Central memory CD8-positive, alpha-beta T cell (primary cell): ENCODE data around the gene CBLN3.

Experiments used
- ATAC-seq: fragments of 150-1000 bp; cut with Tn5 transposase; replicated peaks from 2 replicates; pipeline ENCODE4 v1.10.0; 2022; ENCODE audit warnings: mild to moderate bottlenecking, moderate FRiP score, moderate number of reproducible peaks; ENCODE audit not compliant: poor library complexity, severe bottlenecking; ENCODE audit errors: extremely low read depth
- DNase-seq, 2 donors: peaks; one replicate each; pipeline ENCODE4 v3.0.0; 2021; ENCODE audit warnings: low spot score in 2 of 2
- H3K27ac Mint-ChIP-seq: one replicate; pipeline ENCODE4 v1.8.0; 2022; ENCODE audit warnings: low read depth, mild to moderate bottlenecking, moderate library complexity, mixed read lengths
- H3K27me3 Mint-ChIP-seq: one replicate; pipeline ENCODE4 v1.8.0; 2022; ENCODE audit warnings: mixed read lengths
- H3K36me3 Mint-ChIP-seq: one replicate; pipeline ENCODE4 v1.8.0; 2022; ENCODE audit warnings: mild to moderate bottlenecking, moderate library complexity, mixed read lengths; ENCODE audit not compliant: insufficient read depth
- H3K4me1 Mint-ChIP-seq: one replicate; pipeline ENCODE4 v1.8.0; 2022; ENCODE audit warnings: mixed read lengths
- H3K4me3 Mint-ChIP-seq: one replicate; pipeline ENCODE4 v1.8.0; 2022; ENCODE audit warnings: mild to moderate bottlenecking, moderate library complexity, mixed read lengths
- H3K9me3 Mint-ChIP-seq: one replicate; pipeline ENCODE4 v1.8.0; 2022; ENCODE audit warnings: mixed read lengths

CBLN3 gene

DNA sequence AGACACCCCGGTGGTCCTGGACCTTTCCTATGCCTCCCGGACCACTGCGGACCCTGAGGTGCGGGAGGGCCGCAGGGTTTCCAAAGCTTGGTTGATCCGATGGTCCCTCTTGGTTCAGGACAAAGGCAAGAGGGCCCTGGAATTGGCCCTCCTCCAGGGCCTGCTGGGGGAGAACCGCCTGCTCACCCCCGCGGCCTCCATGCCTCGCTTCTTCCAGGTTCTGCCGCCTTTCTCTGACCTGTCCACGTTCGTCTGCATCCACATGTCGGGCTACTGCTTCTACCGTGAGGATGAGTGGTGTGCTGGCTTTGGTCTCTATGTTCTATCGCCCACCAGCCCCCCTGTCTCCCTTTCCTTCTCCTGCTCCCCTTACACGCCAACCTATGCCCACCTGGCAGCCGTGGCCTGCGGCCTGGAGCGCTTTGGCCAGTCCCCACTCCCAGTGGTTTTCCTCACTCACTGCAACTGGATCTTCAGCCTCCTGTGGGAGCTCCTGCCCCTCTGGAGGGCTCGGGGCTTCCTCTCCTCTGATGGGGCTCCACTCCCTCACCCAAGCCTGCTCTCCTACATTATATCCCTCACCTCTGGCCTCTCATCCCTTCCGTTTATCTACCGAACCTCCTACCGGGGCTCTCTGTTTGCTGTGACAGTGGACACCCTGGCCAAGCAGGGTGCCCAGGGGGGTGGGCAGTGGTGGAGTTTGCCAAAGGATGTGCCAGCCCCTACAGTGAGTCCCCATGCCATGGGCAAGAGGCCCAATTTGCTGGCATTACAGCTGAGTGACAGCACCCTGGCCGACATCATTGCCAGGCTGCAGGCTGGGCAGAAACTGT, 13.8 kb downstream of the CBLN3 start:
- Mint-ChIP-seq H3K4me1 (no peaks in the 10 kb centered on the region), H3K27me3 (peaks cover 28% of the 10 kb centered on the region), H3K27ac (no peak overlapping the region), H3K9me3 (no peaks in the 10 kb centered on the region), H3K4me3 (no peak overlapping the region), H3K36me3 (peaks cover 5% of the 10 kb centered on the region)
- ATAC-seq = no peak
- DNase-seq = no peak

DNA sequence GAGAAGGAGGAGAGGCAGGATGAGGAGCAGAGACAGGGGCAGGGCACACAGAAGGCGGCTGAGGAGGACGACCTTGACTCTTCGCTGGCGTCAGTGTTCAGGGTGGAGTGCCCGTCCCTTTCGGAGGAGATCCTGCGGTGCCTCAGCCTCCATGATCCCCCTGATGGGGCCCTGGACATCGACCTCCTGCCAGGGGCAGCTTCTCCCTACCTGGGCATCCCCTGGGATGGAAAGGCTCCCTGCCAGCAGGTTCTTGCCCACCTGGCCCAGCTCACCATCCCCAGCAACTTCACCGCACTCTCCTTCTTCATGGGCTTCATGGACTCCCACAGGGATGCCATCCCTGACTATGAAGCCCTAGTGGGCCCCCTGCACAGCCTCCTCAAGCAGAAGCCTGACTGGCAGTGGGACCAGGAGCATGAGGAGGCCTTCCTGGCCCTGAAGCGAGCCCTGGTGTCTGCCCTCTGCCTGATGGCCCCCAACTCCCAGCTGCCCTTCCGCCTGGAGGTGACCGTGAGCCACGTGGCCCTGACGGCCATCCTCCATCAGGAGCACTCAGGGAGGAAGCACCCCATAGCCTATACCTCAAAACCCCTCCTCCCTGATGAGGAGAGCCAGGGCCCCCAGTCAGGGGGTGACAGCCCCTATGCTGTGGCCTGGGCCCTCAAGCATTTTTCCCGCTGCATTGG, 14.6 kb downstream of the CBLN3 start:
- DNase-seq (no peak), ATAC-seq (no peak)
- no peaks in the 10 kb centered on the region for H3K9me3 Mint-ChIP-seq
- peaks cover 4% of the 10 kb centered on the region for H3K36me3 Mint-ChIP-seq
- H3K27ac Mint-ChIP-seq = no peak overlapping the region
- H3K4me3 Mint-ChIP-seq = no peak overlapping the region
- peaks cover 28% of the 10 kb centered on the region for H3K27me3 Mint-ChIP-seq
- H3K4me1 Mint-ChIP-seq = no peaks in the 10 kb centered on the region

DNA sequence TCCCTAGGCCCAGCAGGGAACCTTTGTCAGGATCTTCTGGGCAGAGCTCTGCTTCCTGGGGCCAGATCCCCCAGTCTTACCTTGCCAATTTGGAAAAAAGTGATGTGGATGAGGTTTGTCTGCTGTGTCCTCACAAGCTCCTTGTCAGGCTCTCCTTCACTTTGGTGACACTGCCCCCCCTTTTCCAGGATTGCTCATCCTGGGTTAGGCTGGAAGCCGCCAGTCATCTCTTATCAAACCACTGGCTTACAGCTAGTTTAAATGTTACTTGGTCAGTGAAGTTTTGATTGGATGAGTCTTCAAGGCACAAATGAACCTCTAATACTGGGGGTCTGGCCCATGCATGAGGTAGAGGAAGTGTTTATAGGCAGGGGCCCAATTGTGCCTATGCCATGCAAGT, 15.4 kb downstream of the CBLN3 start:
- H3K4me3 Mint-ChIP-seq = no peak overlapping the region
- H3K27me3 Mint-ChIP-seq = peaks cover 21% of the 10 kb centered on the region
- H3K36me3 Mint-ChIP-seq = peaks cover 4% of the 10 kb centered on the region
- ATAC-seq (no peak), DNase-seq (no peak)
- no peaks in the 10 kb centered on the region for H3K4me1 Mint-ChIP-seq
- no peak overlapping the region for H3K27ac Mint-ChIP-seq
- no peaks in the 10 kb centered on the region for H3K9me3 Mint-ChIP-seq

DNA sequence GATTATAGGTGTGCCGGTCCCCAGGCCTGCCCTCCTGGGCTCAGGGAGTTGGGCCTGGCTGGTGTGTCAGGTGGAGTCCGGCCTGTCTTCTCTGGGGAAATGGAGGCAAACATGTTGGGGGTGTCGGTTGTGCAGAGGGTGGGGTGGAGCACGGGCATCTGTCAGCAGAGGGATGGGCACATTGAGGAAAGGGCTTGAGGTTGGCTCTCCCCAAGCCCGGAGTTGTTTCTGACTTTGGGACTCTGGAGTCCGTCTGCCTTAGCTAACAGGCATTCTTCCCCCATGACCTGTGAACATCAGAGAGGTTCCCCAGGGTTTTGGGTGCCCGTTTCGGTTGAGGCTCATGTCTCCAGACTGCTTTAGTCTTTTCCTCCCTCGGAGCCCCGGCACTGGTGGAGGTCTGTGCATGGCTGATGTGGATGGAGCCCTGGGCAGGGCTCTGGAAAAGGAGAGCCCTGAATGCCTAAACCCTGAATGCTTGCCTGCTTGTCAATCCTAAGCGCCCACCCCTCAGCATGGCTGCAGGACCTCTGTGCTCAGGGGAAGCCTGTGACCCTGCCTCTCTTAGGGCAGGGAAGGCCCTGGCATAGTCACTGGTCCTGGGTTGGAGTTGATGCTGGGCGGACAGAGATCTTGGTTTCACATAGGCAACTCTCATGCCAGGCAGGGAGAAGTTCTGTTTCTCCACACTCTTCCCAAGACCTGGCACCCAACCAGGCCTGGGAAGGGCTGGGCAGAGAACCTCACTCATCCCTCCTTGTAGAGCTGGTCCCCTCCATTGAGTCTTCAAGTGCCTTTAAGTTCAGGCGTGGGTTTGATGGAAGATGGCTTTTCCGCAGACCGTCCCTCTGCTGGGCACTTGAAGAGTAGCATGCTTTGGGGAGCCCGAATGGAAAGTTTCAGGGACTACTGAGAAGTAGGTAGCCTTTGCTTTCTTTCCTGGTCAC, 17.8 kb downstream of the CBLN3 start:
- DNase-seq (no peak), ATAC-seq (no peak)
- H3K27ac Mint-ChIP-seq = no peak overlapping the region
- H3K27me3 Mint-ChIP-seq = peaks cover 27% of the 10 kb centered on the region
- H3K9me3 Mint-ChIP-seq = no peaks in the 10 kb centered on the region
- H3K4me1 Mint-ChIP-seq = no peaks in the 10 kb centered on the region
- no peak overlapping the region for H3K4me3 Mint-ChIP-seq
- H3K36me3 Mint-ChIP-seq = peaks cover 4% of the 10 kb centered on the region

DNA sequence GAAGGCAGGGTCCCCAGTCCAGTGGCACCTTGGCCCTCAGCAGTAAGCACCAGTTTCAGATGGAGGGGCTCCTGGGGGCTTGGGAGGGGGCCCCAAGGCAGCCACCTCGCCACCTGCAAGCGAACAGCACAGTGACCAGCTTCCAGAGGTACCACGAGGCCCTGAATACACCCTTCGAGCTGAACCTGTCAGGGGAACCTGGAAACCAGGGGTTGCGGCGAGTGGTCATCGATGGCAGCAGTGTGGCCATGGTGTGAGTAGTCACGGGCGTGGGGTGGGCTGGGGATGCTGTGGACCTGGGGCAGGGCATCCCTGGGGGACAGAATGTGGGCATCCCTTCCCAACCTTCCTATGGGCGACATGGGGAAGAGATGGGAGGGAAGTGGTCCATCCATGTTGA, 19.5 kb downstream of the CBLN3 start:
- Mint-ChIP-seq H3K27ac (no peak overlapping the region), H3K9me3 (no peaks in the 10 kb centered on the region), H3K36me3 (peaks cover 4% of the 10 kb centered on the region), H3K4me3 (no peak overlapping the region), H3K4me1 (no peaks in the 10 kb centered on the region), H3K27me3 (peaks cover 31% of the 10 kb centered on the region)
- ATAC-seq (no peak), DNase-seq (no peak)

DNA sequence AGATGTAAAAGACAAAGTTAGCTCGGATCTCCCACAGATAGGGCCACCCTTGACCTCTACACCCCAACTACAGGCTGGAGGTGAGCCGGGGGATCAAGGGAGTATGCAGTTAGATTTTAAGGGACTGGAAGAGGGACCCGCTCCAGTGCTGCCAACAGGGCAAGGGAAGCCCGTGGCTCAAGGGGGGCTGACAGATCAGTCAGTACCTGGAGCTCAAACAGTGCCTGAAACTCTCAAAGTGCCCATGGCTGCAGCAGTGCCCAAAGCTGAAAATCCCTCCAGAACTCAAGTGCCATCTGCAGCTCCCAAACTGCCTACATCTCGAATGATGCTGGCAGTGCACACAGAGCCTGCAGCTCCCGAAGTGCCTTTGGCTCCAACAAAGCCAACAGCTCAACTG, 20.3 kb downstream of the CBLN3 start:
- DNase-seq (no peak), ATAC-seq (no peak)
- no peak overlapping the region for H3K27ac Mint-ChIP-seq
- H3K4me3 Mint-ChIP-seq = no peak overlapping the region
- peaks cover 4% of the 10 kb centered on the region for H3K36me3 Mint-ChIP-seq
- H3K9me3 Mint-ChIP-seq = no peaks in the 10 kb centered on the region
- H3K4me1 Mint-ChIP-seq = no peaks in the 10 kb centered on the region
- peaks cover 36% of the 10 kb centered on the region for H3K27me3 Mint-ChIP-seq

DNA sequence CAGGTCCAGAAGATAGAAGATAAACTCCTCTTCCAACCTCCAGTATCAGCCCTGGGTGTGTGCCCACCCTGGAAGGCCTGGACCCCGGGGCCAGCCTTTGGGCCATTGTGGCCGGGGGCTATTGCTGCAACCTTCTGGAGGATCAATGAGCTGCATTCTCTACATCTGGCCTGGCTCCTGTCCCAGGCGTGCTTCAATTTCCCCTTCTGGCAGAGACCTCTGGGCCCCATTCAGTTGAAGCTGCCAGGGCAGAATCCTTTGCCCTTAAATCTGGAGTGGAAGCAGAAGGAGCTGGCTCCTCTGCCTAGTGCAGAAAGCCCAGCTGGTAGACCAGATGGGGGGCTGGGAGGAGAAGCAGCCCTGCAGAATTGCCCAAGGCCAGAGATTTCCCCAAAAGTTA, 20.7 kb downstream of the CBLN3 start:
- Mint-ChIP-seq H3K27me3 (peaks cover 41% of the 10 kb centered on the region), H3K9me3 (no peaks in the 10 kb centered on the region), H3K4me1 (no peaks in the 10 kb centered on the region), H3K4me3 (no peak overlapping the region), H3K27ac (no peak overlapping the region), H3K36me3 (peaks cover 4% of the 10 kb centered on the region)
- no peak for ATAC-seq
- DNase-seq = no peak

DNA sequence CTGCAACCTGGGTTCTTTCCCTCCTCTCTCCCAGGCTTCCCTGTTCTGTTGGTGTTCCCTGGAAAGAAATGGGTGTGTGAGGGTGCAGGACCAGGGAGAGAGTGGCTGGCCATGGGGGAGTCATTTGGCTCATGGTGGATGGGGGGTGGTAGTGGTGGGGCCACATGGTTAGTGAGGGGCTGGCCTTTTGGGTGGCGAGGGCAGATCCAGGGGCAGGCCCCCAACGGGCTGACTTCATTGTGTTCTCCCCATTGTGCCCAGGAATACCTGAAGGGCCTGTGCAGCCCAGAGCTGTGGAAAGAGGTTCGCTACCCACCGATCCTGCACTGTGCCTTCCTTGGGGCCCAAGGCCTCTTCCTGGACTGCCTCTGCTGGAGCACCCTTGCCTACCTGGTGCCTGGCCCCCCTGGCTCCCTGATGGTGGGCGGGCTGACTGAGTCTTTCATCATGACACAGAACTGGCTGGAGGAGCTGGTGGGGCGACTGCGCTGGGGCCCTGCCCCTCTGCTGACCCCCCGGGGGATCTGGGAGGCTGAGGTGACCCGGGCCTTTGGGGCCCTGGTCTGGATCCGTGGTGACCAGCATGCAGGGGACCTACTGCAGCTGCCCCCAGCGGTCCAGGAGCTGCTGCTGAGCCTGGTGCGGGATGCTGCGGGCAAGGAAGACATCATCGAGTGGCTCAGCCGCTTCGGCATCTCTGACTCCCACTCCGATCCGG, 21.7 kb downstream of the CBLN3 start:
- H3K27ac Mint-ChIP-seq = no peak overlapping the region
- peaks cover 4% of the 10 kb centered on the region for H3K36me3 Mint-ChIP-seq
- no peak overlapping the region for H3K4me3 Mint-ChIP-seq
- peaks cover 50% of the 10 kb centered on the region for H3K27me3 Mint-ChIP-seq
- no peak for DNase-seq
- H3K9me3 Mint-ChIP-seq = no peaks in the 10 kb centered on the region
- ATAC-seq = no peak
- no peaks in the 10 kb centered on the region for H3K4me1 Mint-ChIP-seq

DNA sequence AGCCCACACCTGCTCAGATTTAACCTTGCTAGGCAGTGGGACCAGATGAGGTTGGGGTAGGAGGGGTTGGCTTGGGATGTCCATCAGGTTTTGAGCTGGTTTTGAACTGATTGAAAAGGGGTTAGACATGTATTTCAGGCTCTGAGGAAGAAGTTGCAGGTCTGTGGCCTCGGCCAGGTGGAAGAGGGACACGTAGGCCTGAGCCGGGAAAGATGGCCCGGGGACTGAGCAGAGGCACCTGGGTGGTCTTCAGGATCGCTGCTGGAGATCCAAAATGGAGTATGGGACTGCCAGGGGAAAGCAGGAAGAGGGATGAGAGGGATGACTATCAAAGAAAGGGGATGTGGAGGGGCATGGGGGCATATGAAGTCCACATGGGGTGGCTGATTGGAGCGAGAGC, 23.1 kb downstream of the CBLN3 start:
- H3K9me3 Mint-ChIP-seq = no peaks in the 10 kb centered on the region
- no peak overlapping the region for H3K27ac Mint-ChIP-seq
- peaks cover 59% of the 10 kb centered on the region for H3K27me3 Mint-ChIP-seq
- H3K4me1 Mint-ChIP-seq = no peaks in the 10 kb centered on the region
- no peak for DNase-seq
- no peak for ATAC-seq
- H3K4me3 Mint-ChIP-seq = no peak overlapping the region
- no peaks in the 10 kb centered on the region for H3K36me3 Mint-ChIP-seq

DNA sequence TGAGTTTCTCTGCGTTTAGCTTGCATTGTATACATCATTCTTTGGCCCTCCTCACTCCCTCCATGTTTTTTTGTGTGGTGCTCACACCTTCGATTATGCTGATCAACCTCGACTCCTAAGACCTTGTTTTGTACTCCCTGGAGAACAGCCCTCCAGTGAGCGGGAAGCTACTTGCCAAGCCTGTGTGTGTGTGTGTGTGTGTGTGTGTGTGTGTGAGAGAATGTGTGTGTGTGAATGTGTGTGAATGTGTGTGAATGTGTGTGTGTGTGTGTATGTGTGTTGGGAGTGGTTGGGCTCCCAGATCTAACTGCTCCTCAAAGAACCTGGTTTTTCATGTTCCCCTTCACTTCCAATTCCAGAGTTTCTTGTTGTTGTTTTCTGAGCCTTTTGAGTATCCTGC, 24.7 kb downstream of the CBLN3 start:
- Mint-ChIP-seq H3K27me3 (peaks cover 68% of the 10 kb centered on the region), H3K9me3 (no peaks in the 10 kb centered on the region), H3K36me3 (no peaks in the 10 kb centered on the region), H3K4me1 (no peaks in the 10 kb centered on the region), H3K27ac (no peak overlapping the region), H3K4me3 (no peak overlapping the region)
- no peak for DNase-seq
- ATAC-seq = no peak

DNA sequence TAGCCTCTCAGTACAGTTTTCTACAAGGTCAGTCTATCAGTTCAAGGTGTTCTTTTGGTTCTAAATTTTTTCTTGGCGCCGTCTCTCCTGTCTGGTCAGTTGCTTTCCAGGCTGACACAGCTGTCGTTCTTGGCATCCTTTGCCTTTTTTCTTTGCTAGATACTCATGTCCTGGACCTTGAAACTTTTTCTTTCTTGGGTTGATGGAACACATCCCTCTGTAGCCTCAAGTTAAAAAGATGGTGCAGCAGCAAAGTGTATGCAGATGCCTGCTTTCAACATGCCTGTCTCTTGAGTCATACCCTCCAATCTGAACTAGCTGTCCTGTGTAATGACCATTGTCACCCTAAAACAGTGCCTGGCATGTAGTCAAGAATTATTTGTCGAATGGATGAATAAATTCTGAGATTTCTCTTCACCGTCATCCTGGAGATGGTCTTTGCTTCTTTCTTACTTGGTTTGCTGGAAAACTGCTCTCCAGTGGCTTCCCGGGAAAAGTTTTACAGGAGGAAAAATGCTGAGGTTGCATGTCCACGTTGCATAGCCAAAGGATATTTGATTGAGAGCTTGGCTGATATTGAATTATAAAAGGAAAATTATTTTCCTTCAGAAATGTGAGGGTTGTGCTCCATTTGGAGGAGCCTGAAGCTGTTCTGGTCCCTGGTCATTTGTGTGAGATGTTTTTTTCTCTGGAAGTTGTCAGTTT, 26.0 kb downstream of the CBLN3 start:
- ATAC-seq (no peak), DNase-seq (no peak)
- peaks cover 5% of the 10 kb centered on the region for H3K4me1 Mint-ChIP-seq

More for the DNA sequence above, 26.0 kb downstream of the CBLN3 start:
- Mint-ChIP-seq H3K27ac (no peak overlapping the region), H3K36me3 (peaks cover 1% of the 10 kb centered on the region), H3K9me3 (no peaks in the 10 kb centered on the region), H3K4me3 (no peak overlapping the region), H3K27me3 (peaks cover 75% of the 10 kb centered on the region)
